ENCODE measurements around the gene DLG2.

Gene DLG2

DNA sequence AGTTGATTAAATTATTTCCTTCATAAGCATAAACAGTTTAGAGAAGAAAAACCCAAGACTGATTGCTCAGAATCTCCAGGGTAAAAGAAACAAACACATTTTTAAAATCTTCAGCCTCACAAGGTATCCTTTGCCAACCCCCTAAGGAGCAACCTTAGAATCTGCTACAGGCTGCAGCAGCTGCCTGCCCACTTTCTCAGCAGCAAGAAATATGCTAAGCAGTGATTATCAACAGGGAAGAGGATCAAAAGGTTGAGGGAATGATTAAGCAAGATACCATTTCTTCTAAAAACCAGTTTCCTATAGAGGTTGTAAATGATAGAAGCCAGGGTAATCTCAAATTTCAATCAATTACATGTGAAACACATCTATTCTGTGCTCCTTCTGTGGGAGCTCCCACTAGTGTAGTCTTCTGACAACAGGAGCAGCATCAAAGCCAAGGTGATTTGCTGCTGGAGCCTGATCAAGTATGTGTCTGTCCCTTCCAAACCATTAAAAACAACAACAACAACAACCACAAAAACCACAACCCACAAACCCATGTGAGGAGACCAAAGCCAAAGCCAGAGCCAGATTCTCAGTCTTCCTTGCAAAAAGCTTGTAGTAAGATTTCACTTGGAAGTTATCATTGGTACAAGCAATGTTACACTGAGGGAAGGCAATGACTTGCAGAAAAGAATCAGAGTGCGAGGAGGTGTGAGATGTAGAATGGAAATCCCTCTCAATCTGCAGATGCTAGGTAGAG lies 761.2 kb downstream of the DLG2 start:
- no peak overlapping the region for H3K4me2 ChIP-seq (ENCODE audit: low read length)
- H3K79me2 ChIP-seq (ENCODE audit: insufficient read depth, low read length): no peaks in the 10 kb centered on the region
- no peaks in the 10 kb centered on the region for H3K9me2 ChIP-seq (ENCODE audit: low read depth, low read length)
- no peak overlapping the region for H3K4me3 ChIP-seq (ENCODE audit: low read depth, low read length, poor library complexity, severe bottlenecking)
- H3F3A ChIP-seq (ENCODE audit: insufficient read depth, low read length): no peaks in the 10 kb centered on the region
- no peaks in the 10 kb centered on the region for H3K27me3 ChIP-seq (ENCODE audit: insufficient read depth, low read length)
- H3K4me1 ChIP-seq (ENCODE audit: insufficient read depth, low read length, severe bottlenecking): no peaks in the 10 kb centered on the region
- no peaks in the 10 kb centered on the region for H3K36me3 ChIP-seq (ENCODE audit: insufficient read depth, low read length)
- H2AFZ ChIP-seq (ENCODE audit: low read length): no peak overlapping the region
- no peak overlapping the region for H3K27ac ChIP-seq (ENCODE audit: low read depth, low read length, poor library complexity, severe bottlenecking)
- TF ChIP-seq CTCF (IDR thresholded peaks at IDR 0.05; ENCODE audit: low read length) (no peak), EZH2 (IDR thresholded peaks at IDR 0.05; ENCODE audit: borderline replicate concordance, low read length) (no peak)
- no peaks in the 10 kb centered on the region for H4K20me1 ChIP-seq (ENCODE audit: insufficient read depth, low read length)
- H3K9ac ChIP-seq (ENCODE audit: low read length): no peak overlapping the region
- no peaks in the 10 kb centered on the region for H3K9me3 ChIP-seq (ENCODE audit: low read length)

DNA sequence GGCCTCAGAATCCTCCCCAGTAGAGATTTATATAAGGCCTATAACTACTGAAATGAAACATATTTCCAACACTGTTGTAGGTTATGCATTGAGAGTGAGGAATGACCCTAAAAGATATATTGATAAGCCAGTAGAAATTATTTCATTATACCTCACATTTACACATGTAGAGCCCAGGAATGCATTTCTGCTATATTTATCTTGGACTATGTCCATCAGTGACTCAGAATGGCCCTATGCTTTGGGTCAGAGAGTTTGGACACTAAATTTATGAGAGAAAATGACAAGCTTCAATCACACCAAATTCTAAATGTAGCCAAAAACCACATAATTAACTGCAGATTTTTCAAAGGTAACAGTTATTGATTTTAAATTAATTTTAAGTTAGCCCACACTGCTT lies 761.9 kb downstream of the DLG2 start:
- Histone ChIP-seq H4K20me1 (ENCODE audit: insufficient read depth, low read length) (no peaks in the 10 kb centered on the region), H3F3A (ENCODE audit: insufficient read depth, low read length) (no peaks in the 10 kb centered on the region), H3K27ac (ENCODE audit: low read depth, low read length, poor library complexity, severe bottlenecking) (no peak overlapping the region), H3K9ac (ENCODE audit: low read length) (no peak overlapping the region), H3K79me2 (ENCODE audit: insufficient read depth, low read length) (no peaks in the 10 kb centered on the region), H2AFZ (ENCODE audit: low read length) (no peak overlapping the region), H3K9me3 (ENCODE audit: low read length) (no peaks in the 10 kb centered on the region), H3K4me2 (ENCODE audit: low read length) (no peak overlapping the region), H3K27me3 (ENCODE audit: insufficient read depth, low read length) (no peaks in the 10 kb centered on the region), H3K9me2 (ENCODE audit: low read depth, low read length) (no peaks in the 10 kb centered on the region), H3K36me3 (ENCODE audit: insufficient read depth, low read length) (no peaks in the 10 kb centered on the region), H3K4me1 (ENCODE audit: insufficient read depth, low read length, severe bottlenecking) (no peaks in the 10 kb centered on the region), H3K4me3 (ENCODE audit: low read depth, low read length, poor library complexity, severe bottlenecking) (no peak overlapping the region)
- no peak for TF ChIP-seq CTCF (IDR thresholded peaks at IDR 0.05; ENCODE audit: low read length)
- TF ChIP-seq EZH2 (IDR thresholded peaks at IDR 0.05; ENCODE audit: borderline replicate concordance, low read length): no peak

GRCh38 chr11:84857746-84858145 lies 769.4 kb downstream of the DLG2 start:
- Histone ChIP-seq H3K27ac (ENCODE audit: low read depth, low read length, poor library complexity, severe bottlenecking) (no peak overlapping the region), H3K4me1 (ENCODE audit: insufficient read depth, low read length, severe bottlenecking) (no peaks in the 10 kb centered on the region), H3K27me3 (ENCODE audit: insufficient read depth, low read length) (no peaks in the 10 kb centered on the region), H3K9ac (ENCODE audit: low read length) (no peak overlapping the region), H3K4me2 (ENCODE audit: low read length) (no peak overlapping the region), H4K20me1 (ENCODE audit: insufficient read depth, low read length) (no peaks in the 10 kb centered on the region), H3F3A (ENCODE audit: insufficient read depth, low read length) (no peaks in the 10 kb centered on the region), H3K9me3 (ENCODE audit: low read length) (no peaks in the 10 kb centered on the region), H3K79me2 (ENCODE audit: insufficient read depth, low read length) (no peaks in the 10 kb centered on the region), H2AFZ (ENCODE audit: low read length) (no peak overlapping the region), H3K36me3 (ENCODE audit: insufficient read depth, low read length) (no peaks in the 10 kb centered on the region), H3K4me3 (ENCODE audit: low read depth, low read length, poor library complexity, severe bottlenecking) (no peak overlapping the region), H3K9me2 (ENCODE audit: low read depth, low read length) (no peaks in the 10 kb centered on the region)
- TF ChIP-seq EZH2 (IDR thresholded peaks at IDR 0.05; ENCODE audit: borderline replicate concordance, low read length) (no peak), CTCF (IDR thresholded peaks at IDR 0.05; ENCODE audit: low read length) (no peak)

All from OCI-LY1 (cell line).